ENCODE data around the gene PAK1IP1. TPM values are rescaled to one million over a fixed set of nuclear protein-coding genes. Genes with fewer than 3 reads are reported as not detected.
"Not testable (repeated sequence)": the region's sequence is repeated elsewhere in the genome, so short reads cannot be mapped to it uniquely, and the experiment has no call there.

PAK1IP1 gene
- total and polyA plus RNA-seq, 4 experiments from 2014 or later, result 7.2 to 17.1 (median 9.5) TPM

- Mint-ChIP-seq H3K27me3 (no peaks in the 10 kb centered on the region), H3K4me3 (peak overlapping the region; percentile 79 to 97 (median 94)), H3K4me1 (peaks cover 26 to 53% (median 40%) of the 10 kb centered on the region in 4 donors), H3K9me3 (peaks cover 0 to 5% (median 0%) of the 10 kb centered on the region in 8 donors), H3K27ac (peak overlapping the region; percentile 76 to 96 (median 88)), H3K36me3 (peaks cover 0 to 3% of the 10 kb centered on the region in 2 donors)
- POLR2A ChIA-PET (ENCODE audit: partially characterized antibody), result interaction anchor here (0.9 to 6.3 kb wide), 4 partner anchors 9 to 27 kb away, joined by 3 to 118 read pairs (median 54); partner anchors contain the start of genes C6orf52, PAK1IP1 and TMEM14B
- DNase-seq, result peak; percentile 63 to 67 (median 65)
- Histone ChIP-seq H3K9me3 (ENCODE audit: control insufficient read depth in 1 of 2, low read length in 2 of 2) (no peaks in the 10 kb centered on the region), H3K36me3 (ENCODE audit: insufficient read depth, low read length) (no peaks in the 10 kb centered on the region), H3K4me3 (ENCODE audit: low read length in 2 of 2) (peak overlapping the region in 1 of 2 donors; percentile 58), H3K27me3 (ENCODE audit: insufficient read depth, low read length) (no peaks in the 10 kb centered on the region), H3K4me1 (ENCODE audit: insufficient read depth, low read length) (peaks cover 48% of the 10 kb centered on the region), H3K27ac (ENCODE audit: low read depth, low read length) (peak overlapping the region; percentile 58)
- intact Hi-C loops (cut with micrococcal nuclease), result no loop called here
- CTCF ChIA-PET (ENCODE audit: partially characterized antibody), result interaction anchor here (0.7 to 2.8 kb wide), 8 partner anchors 9 to 81 kb away, joined by 3 to 9 read pairs (median 5); partner anchors contain the start of gene C6orf52
These were observed 25.6 kb downstream of the PAK1IP1 start for GRCh38 chr6:10720265-10720959.

- peak overlapping the region in 1 of 2 donors; percentile 58 for H3K4me3 ChIP-seq (ENCODE audit: low read length in 2 of 2)
- H3K27ac ChIP-seq (ENCODE audit: low read depth, low read length), result peak overlapping the region; percentile 58
- H3K36me3 ChIP-seq (ENCODE audit: insufficient read depth, low read length); H3K9me3 ChIP-seq (ENCODE audit: control insufficient read depth in 1 of 2, low read length in 2 of 2); H3K36me3 Mint-ChIP-seq; H3K9me3 Mint-ChIP-seq; intact Hi-C loops (cut with micrococcal nuclease); H3K27me3 Mint-ChIP-seq; H3K27me3 ChIP-seq (ENCODE audit: insufficient read depth, low read length): not testable (repeated sequence)
- ChIA-PET POLR2A (ENCODE audit: partially characterized antibody) (interaction anchor here (0.9 to 6.3 kb wide), 5 partner anchors 10 to 26 kb away, joined by 3 to 118 read pairs (median 6); partner anchors contain the start of genes C6orf52, PAK1IP1 and TMEM14B), CTCF (ENCODE audit: partially characterized antibody) (interaction anchor here (0.7 to 2.8 kb wide), 7 partner anchors 10 to 80 kb away, joined by 3 to 9 read pairs (median 5); partner anchors contain the start of gene C6orf52)
- peak in 2 of 5 donors; percentile 9 to 50 for DNase-seq
- Mint-ChIP-seq H3K4me1 (peaks cover 28 to 60% (median 43%) of the 10 kb centered on the region in 4 donors), H3K27ac (peak overlapping the region; percentile 84 to 96 (median 93)), H3K4me3 (peak overlapping the region; percentile 84 to 97 (median 96))
- H3K4me1 ChIP-seq (ENCODE audit: insufficient read depth, low read length), result peaks cover 48% of the 10 kb centered on the region
These were observed 26.4 kb downstream of the PAK1IP1 start for GRCh38 chr6:10720960-10721849.

- ChIA-PET CTCF (ENCODE audit: partially characterized antibody) (interaction anchor here (0.7 to 2.8 kb wide), 4 partner anchors 25 to 244 kb away, joined by 3 to 9 read pairs (median 4); partner anchors contain the start of gene TMEM14B), POLR2A (ENCODE audit: partially characterized antibody) (interaction anchor here (0.8 to 6.3 kb wide), 6 partner anchors 13 to 1288 kb away, joined by 3 to 118 read pairs (median 5); partner anchors contain the start of genes C6orf52, PAK1IP1 and TMEM14B)
- peaks cover 29 to 60% (median 44%) of the 10 kb centered on the region in 4 donors for H3K4me1 Mint-ChIP-seq
- no peak for DNase-seq
- intact Hi-C loops (cut with micrococcal nuclease), result no loop called here
- Histone ChIP-seq H3K9me3 (ENCODE audit: control insufficient read depth in 1 of 2, low read length in 2 of 2) (no peaks in the 10 kb centered on the region), H3K36me3 (ENCODE audit: insufficient read depth, low read length) (peaks cover 4% of the 10 kb centered on the region), H3K4me1 (ENCODE audit: insufficient read depth, low read length) (peaks cover 48% of the 10 kb centered on the region), H3K4me3 (ENCODE audit: low read length in 2 of 2) (peak overlapping the region; percentile 24 to 57), H3K27ac (ENCODE audit: low read depth, low read length) (peak overlapping the region; percentile 62), H3K27me3 (ENCODE audit: insufficient read depth, low read length) (no peaks in the 10 kb centered on the region)
- peaks cover 5 to 9% of the 10 kb centered on the region in 2 donors for H3K36me3 Mint-ChIP-seq
- peak overlapping the region; percentile 84 to 96 (median 93) for H3K27ac Mint-ChIP-seq
- peaks cover 0 to 5% (median 0%) of the 10 kb centered on the region in 8 donors for H3K9me3 Mint-ChIP-seq
- H3K4me3 Mint-ChIP-seq, result peak overlapping the region; percentile 93 to 97 (median 96)
- H3K27me3 Mint-ChIP-seq, result no peaks in the 10 kb centered on the region
These were observed 27.2 kb downstream of the PAK1IP1 start for GRCh38 chr6:10721850-10722569.

- H3K27me3 Mint-ChIP-seq, result no peaks in the 10 kb centered on the region
- peak overlapping the region; percentile 84 to 96 (median 93) for H3K27ac Mint-ChIP-seq
- peaks cover 0 to 5% (median 0%) of the 10 kb centered on the region in 8 donors for H3K9me3 Mint-ChIP-seq
- H3K9me3 ChIP-seq (ENCODE audit: control insufficient read depth in 1 of 2, low read length in 2 of 2), result no peaks in the 10 kb centered on the region
- DNase-seq, result no peak
- peak overlapping the region; percentile 62 for H3K27ac ChIP-seq (ENCODE audit: low read depth, low read length)
- ChIA-PET POLR2A (ENCODE audit: partially characterized antibody) (interaction anchor here (0.8 to 6.3 kb wide), 6 partner anchors 14 to 1287 kb away, joined by 3 to 118 read pairs (median 5); partner anchors contain the start of genes C6orf52, PAK1IP1 and TMEM14B), CTCF (ENCODE audit: partially characterized antibody) (interaction anchor here (1.2 kb wide), 2 partner anchors 25 to 244 kb away, joined by 3 to 5 read pairs; partner anchors contain the start of gene TMEM14B)
- H3K36me3 Mint-ChIP-seq, result peaks cover 5 to 12% of the 10 kb centered on the region in 2 donors
- peaks cover 48% of the 10 kb centered on the region for H3K4me1 ChIP-seq (ENCODE audit: insufficient read depth, low read length)
- intact Hi-C loops (cut with micrococcal nuclease), result no loop called here
- peaks cover 31 to 60% (median 46%) of the 10 kb centered on the region in 4 donors for H3K4me1 Mint-ChIP-seq
- H3K36me3 ChIP-seq (ENCODE audit: insufficient read depth, low read length), result peaks cover 4% of the 10 kb centered on the region
- H3K27me3 ChIP-seq (ENCODE audit: insufficient read depth, low read length), result no peaks in the 10 kb centered on the region
- peak overlapping the region; percentile 24 to 57 for H3K4me3 ChIP-seq (ENCODE audit: low read length in 2 of 2)
- peak overlapping the region; percentile 93 to 97 (median 96) for H3K4me3 Mint-ChIP-seq
These were observed 27.7 kb downstream of the PAK1IP1 start for GRCh38 chr6:10722570-10722819.

GRCh38 chr6:10722820-10723566, 28.2 kb downstream of the PAK1IP1 start, which contains the start of gene TMEM14C:
Gene TMEM14C, plus strand, starts transcription at chr6:10723070. Its CDS starts 1,544 bp downstream, at chr6:10724614.
- no peaks in the 10 kb centered on the region for H3K27me3 Mint-ChIP-seq
- H3K9me3 Mint-ChIP-seq, result peaks cover 0 to 5% (median 0%) of the 10 kb centered on the region in 8 donors
- peak; percentile 61 to 80 (median 68) for DNase-seq
- Histone ChIP-seq H3K27me3 (ENCODE audit: insufficient read depth, low read length) (no peaks in the 10 kb centered on the region), H3K9me3 (ENCODE audit: control insufficient read depth in 1 of 2, low read length in 2 of 2) (no peaks in the 10 kb centered on the region), H3K4me1 (ENCODE audit: insufficient read depth, low read length) (peaks cover 48% of the 10 kb centered on the region), H3K27ac (ENCODE audit: low read depth, low read length) (peak within 1 kb of the TSS; percentile 62), H3K36me3 (ENCODE audit: insufficient read depth, low read length) (peaks cover 4% of the 10 kb centered on the region), H3K4me3 (ENCODE audit: low read length in 2 of 2) (peak within 1 kb of the TSS; percentile 24 to 57)
- ChIA-PET CTCF (ENCODE audit: partially characterized antibody) (interaction anchor here (1.2 kb wide), 2 partner anchors 24 to 245 kb away, joined by 3 to 5 read pairs; partner anchors contain the start of gene TMEM14B), POLR2A (ENCODE audit: partially characterized antibody) (interaction anchor here (0.8 to 6.3 kb wide), 6 partner anchors 14 to 1287 kb away, joined by 3 to 118 read pairs (median 5); partner anchors contain the start of genes C6orf52, PAK1IP1 and TMEM14B)
- peak within 1 kb of the TSS; percentile 93 to 97 (median 96) for H3K4me3 Mint-ChIP-seq
- peaks cover 5 to 15% of the 10 kb centered on the region in 2 donors for H3K36me3 Mint-ChIP-seq
- peak within 1 kb of the TSS; percentile 84 to 96 (median 93) for H3K27ac Mint-ChIP-seq
- intact Hi-C loops (cut with micrococcal nuclease), result loop anchor here (1.0 kb wide), 3 partner anchors 24 to 78 kb away; partner anchors contain the start of genes C6orf52, PAK1IP1 and TMEM14B
- peaks cover 34 to 64% (median 48%) of the 10 kb centered on the region in 4 donors for H3K4me1 Mint-ChIP-seq
